Prostate gland (tissue), 2 donors: ENCODE measurements around the gene YPEL4.

Experiments used
- CTCF ChIP-seq, 4 experiments: fragments of 200-600 bp in 2 of 4; fragments of 450-650 bp in 2 of 4; sonication (generic) in 2 of 4; IDR thresholded peaks; 1 replicate in 3 of 4; 2 replicates in 1 of 4; pipeline ENCODE4 v1.5.1; 2016 to 2019; ENCODE audit warnings: antibody characterized with exemption in 4 of 4, mild to moderate bottlenecking in 2 of 4, moderate library complexity in 2 of 4
- POLR2A ChIP-seq: fragments of 450-650 bp; IDR thresholded peaks from one replicate; pipeline ENCODE4 v1.6.1; 2016; ENCODE audit warnings: antibody characterized with exemption, mild to moderate bottlenecking
- POLR2AphosphoS5 ChIP-seq: sonication (generic); formaldehyde crosslinking; IDR thresholded peaks from one replicate; pipeline ENCODE4 v1.6.1; 2017; ENCODE audit warnings: antibody characterized with exemption

- TF ChIP-seq POLR2AphosphoS5 (peak; percentile 39), CTCF (IDR thresholded peaks at IDR 0.05) (no peak), POLR2A (no peak)
Measured at GRCh38 chr11:57681168-57681567, 31.5 kb upstream of the YPEL4 start.
